GM12878 (cell line): ENCODE results near the gene NANOS1. TPM values are rescaled to one million over a fixed set of nuclear protein-coding genes. Genes with fewer than 3 reads are reported as not detected.

Source experiments
- ATAC-seq: fragments of 200-7000 bp; cut with Tn5 transposase; 3 replicates; pipeline ENCODE4 v1.9.1; 2020; ENCODE audit warnings: mild to moderate bottlenecking, moderate library complexity
- BruUV-seq: library from RNA; stranded (reverse); fragments of 400-500 nt; replicated peaks from 2 replicates; lab custom pipeline; 2021; lab: Mats Ljungman, UMichigan
- CTCF ChIA-PET: fragments of 300-600 bp; sonication (Branson Sonifier 250); formaldehyde crosslinking; extraction: SDS; loops from one replicate; lab custom pipeline; 2021; ENCODE audit warnings: inconsistent platforms; lab: Yijun Ruan, JAX
- POLR2A ChIA-PET: fragments of 350-600 bp; formaldehyde crosslinking; extraction: SDS; loops from one replicate; lab custom pipeline; 2021; ENCODE audit warnings: inconsistent platforms; lab: Charles Lee
- RAD21 ChIA-PET: fragments of 300-600 bp; sonication (Branson Sonifier 250); formaldehyde crosslinking; loops from one replicate; lab custom pipeline; 2023; ENCODE audit warnings: antibody characterized with exemption; ENCODE audit not compliant: unreplicated experiment; lab: Charles Lee
- SMC1A ChIA-PET: fragments of 300-600 bp; sonication (Branson Sonifier 250); formaldehyde crosslinking; loops from one replicate; lab custom pipeline; 2023; ENCODE audit not compliant: unreplicated experiment, uncharacterized antibody; lab: Charles Lee
- DNase-seq: peaks from one replicate; pipeline ENCODE4 v3.0.0-alpha.2; 2011; ENCODE audit warnings: low read depth, low spot score
- FAIRE-seq: peaks from 3 replicates; lab custom pipeline; 2011; peaks lifted over from hg19 to GRCh38; lab: Jason Lieb, UNC
- H2AFZ ChIP-seq: 2 replicates; pipeline ENCODE4 v1.6.0; 2011; ENCODE audit warnings: low read depth, low read length, control low read depth; ENCODE audit not compliant: control insufficient read depth
- H3K27ac ChIP-seq: 2 replicates; pipeline ENCODE4 v1.5.1; 2011; ENCODE audit warnings: control low read depth; ENCODE audit not compliant: control insufficient read depth, insufficient read depth
- H3K27me3 ChIP-seq, 2 experiments: replicated peaks in 1 of 2; 2 replicates each; pipeline versions ENCODE4 v1.6.0 to v1.6.1; 2011; ENCODE audit warnings: low read length in 1 of 2; ENCODE audit not compliant: control insufficient read depth in 2 of 2, insufficient read depth in 2 of 2
- H3K36me3 ChIP-seq, 2 experiments: 2 replicates each; pipeline ENCODE4 v1.5.1; 2011; ENCODE audit warnings: low read length in 1 of 2; ENCODE audit not compliant: control insufficient read depth in 2 of 2, insufficient read depth in 2 of 2
- H3K4me1 ChIP-seq: 2 replicates; pipeline ENCODE4 v1.6.1; 2011; ENCODE audit warnings: mild to moderate bottlenecking, low read length, moderate library complexity, mixed read lengths; ENCODE audit not compliant: control insufficient read depth, insufficient read depth
- H3K4me2 ChIP-seq: 2 replicates; pipeline ENCODE4 v1.6.0; 2011; ENCODE audit warnings: control low read depth; ENCODE audit not compliant: control insufficient read depth, insufficient read depth
- H3K4me3 ChIP-seq: fragments of 200-600 bp; sonication (generic); 2 replicates; pipeline ENCODE4 v1.5.1; 2016
- H3K79me2 ChIP-seq: 2 replicates; pipeline ENCODE4 v1.6.0; 2011; ENCODE audit warnings: low read length; ENCODE audit not compliant: control insufficient read depth, insufficient read depth
- H3K9ac ChIP-seq: 2 replicates; pipeline ENCODE4 v1.8.0; 2011; ENCODE audit warnings: low read length, control low read depth, mixed read lengths; ENCODE audit not compliant: control insufficient read depth, insufficient read depth
- H3K9me3 ChIP-seq: replicated peaks from 3 replicates; pipeline ENCODE4 v1.5.1; 2011; ENCODE audit warnings: mild to moderate bottlenecking, low read length; ENCODE audit not compliant: control insufficient read depth, insufficient read depth
- H4K20me1 ChIP-seq: 2 replicates; pipeline ENCODE4 v1.6.0; 2011; ENCODE audit not compliant: control insufficient read depth, insufficient read depth
- RB1 ChIP-seq: fragments of 450-650 bp; formaldehyde crosslinking; IDR thresholded peaks from 2 replicates; pipeline ENCODE4 v1.6.1; 2017; ENCODE audit warnings: mild to moderate bottlenecking, borderline replicate concordance
- WRNIP1 ChIP-seq: IDR thresholded peaks from 2 replicates; pipeline ENCODE4 v1.6.1; 2011; ENCODE audit warnings: low read depth, low read length, improper control_type of control experiment, borderline replicate concordance
- WGBS: methylation state at CpG from one replicate; pipeline ENCODE4 v1.1.6; 2016; ENCODE audit warnings: low lambda C conversion rate; ENCODE audit not compliant: insufficient replicate concordance, insufficient coverage; ENCODE audit errors: missing lambda C conversion rate; 5-methylcytosine and 5-hydroxymethylcytosine counted together
- in situ Hi-C: fragments of 300-500 bp; cut with MboI; formaldehyde crosslinking; loops from 9 replicates; pipeline ENCODE4 v1.14.3; 2018; ENCODE audit warnings: mixed read lengths
- intact Hi-C: fragments of 100-400 bp; cut with micrococcal nuclease; formaldehyde crosslinking; loops from one replicate; pipeline ENCODE4 v1.14.2; 2022; ENCODE audit not compliant: unreplicated experiment
- polyA plus RNA-seq, 11 experiments: library from polyadenylated mRNA; depleted of rRNA in 4 of 11; unstranded in 6 of 11; stranded (reverse) in 5 of 11; fragments of >200 nt; fragmentation: Nextera tagmentation in 4 of 11; fragmentation: Illumina TruSeq in 1 of 11; extraction: Ambion mirVana in 4 of 11; extraction: Trizol in 1 of 11; gene quantifications; 1 replicate in 1 of 11; 2 replicates in 10 of 11; pipeline versions ENCODE4 v1.2.1 to v1.2.3, GENCODE V29; 2011 to 2016; ENCODE audit warnings: inconsistent platforms in 2 of 11, missing spikeins in 2 of 11, low read depth in 1 of 11
- total RNA-seq, 4 experiments: library from RNA; depleted of rRNA in 3 of 4; stranded (reverse); fragments of >200 nt in 3 of 4; fragmentation: Illumina TruSeq in 1 of 4; extraction: Trizol in 1 of 4; gene quantifications; 2 replicates each; pipeline versions ENCODE4 v1.2.1 to v1.2.3, GENCODE V29; 2013 to 2021
- TF ChIP-seq, protein P1 (sequence below): fragments of 450-650 bp; IDR thresholded peaks from 2 replicates; pipeline ENCODE4 v1.6.1; 2017; ENCODE audit warnings: mild to moderate bottlenecking, moderate library complexity
- TF ChIP-seq, protein P2 (sequence below): fragments of 450-650 bp; IDR thresholded peaks from 2 replicates; pipeline ENCODE4 v1.6.1; 2017; ENCODE audit warnings: antibody characterized with exemption, mild to moderate bottlenecking, moderate library complexity

NANOS1 gene
- total and polyA plus RNA-seq, 10 of the 15 experiments (the other 5 are each of a cell fraction or from before 2014, with no cell fraction given): 0.03 to 0.55 (median 0.28) TPM; not detected in 2

DNA sequence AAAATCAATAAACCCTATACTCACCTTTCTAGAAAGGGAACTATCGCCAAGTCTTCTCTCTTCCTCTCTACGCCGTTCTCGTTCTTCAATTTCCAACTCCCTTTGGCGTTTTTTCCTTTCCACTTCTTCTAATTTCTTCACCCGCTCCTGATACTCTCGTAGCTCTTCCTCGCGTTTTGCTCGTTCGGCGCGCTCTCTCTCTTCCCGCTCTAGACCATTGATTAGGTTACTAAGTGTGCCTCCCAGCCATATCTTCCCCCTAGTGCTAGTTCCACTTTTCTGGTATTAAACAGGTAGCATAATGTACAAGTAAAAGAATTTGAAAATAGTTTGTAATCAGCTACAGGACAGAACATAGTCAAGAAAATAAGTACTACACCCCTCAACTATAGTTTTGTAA, 20.3 kb downstream of the NANOS1 start:
- BruUV-seq: no TSS peak
- Histone ChIP-seq H3K9ac (no peak overlapping the region), H3K4me3 (no peak overlapping the region), H3K79me2 (peaks cover 11% of the 10 kb centered on the region), H3K27me3 (no peaks in the 10 kb centered on the region), H3K4me2 (no peak overlapping the region), H3K27ac (no peak overlapping the region), H3K36me3 (peaks cover 26 to 57% of the 10 kb centered on the region in 2 experiments), H4K20me1 (no peaks in the 10 kb centered on the region; the same call in 1 of the 2 replicates), H2AFZ (no peak overlapping the region), H3K4me1 (no peaks in the 10 kb centered on the region; the same call in 1 of the 2 replicates)
- ChIA-PET POLR2A (interaction anchor here (0.6 to 1.0 kb wide), 3 partner anchors 10 to 440 kb away, joined by 3 to 4 read pairs (median 3); no protein-coding TSS in a partner anchor), RAD21 (no interaction called here), SMC1A (interaction anchor here (0.6 kb wide), 1 partner anchor 856 kb away, joined by 4 read pairs; no protein-coding TSS in a partner anchor), CTCF (no interaction called here)
- FAIRE-seq (no peak), DNase-seq (no peak)
- intact Hi-C loops: no loop called here
- 96% methylated on average over 14 of the region's 14 CpGs for whole genome bisulfite sequencing
- in situ Hi-C loops: no loop called here
- TF ChIP-seq RB1: no peak
- TF ChIP-seq, protein P1, sequence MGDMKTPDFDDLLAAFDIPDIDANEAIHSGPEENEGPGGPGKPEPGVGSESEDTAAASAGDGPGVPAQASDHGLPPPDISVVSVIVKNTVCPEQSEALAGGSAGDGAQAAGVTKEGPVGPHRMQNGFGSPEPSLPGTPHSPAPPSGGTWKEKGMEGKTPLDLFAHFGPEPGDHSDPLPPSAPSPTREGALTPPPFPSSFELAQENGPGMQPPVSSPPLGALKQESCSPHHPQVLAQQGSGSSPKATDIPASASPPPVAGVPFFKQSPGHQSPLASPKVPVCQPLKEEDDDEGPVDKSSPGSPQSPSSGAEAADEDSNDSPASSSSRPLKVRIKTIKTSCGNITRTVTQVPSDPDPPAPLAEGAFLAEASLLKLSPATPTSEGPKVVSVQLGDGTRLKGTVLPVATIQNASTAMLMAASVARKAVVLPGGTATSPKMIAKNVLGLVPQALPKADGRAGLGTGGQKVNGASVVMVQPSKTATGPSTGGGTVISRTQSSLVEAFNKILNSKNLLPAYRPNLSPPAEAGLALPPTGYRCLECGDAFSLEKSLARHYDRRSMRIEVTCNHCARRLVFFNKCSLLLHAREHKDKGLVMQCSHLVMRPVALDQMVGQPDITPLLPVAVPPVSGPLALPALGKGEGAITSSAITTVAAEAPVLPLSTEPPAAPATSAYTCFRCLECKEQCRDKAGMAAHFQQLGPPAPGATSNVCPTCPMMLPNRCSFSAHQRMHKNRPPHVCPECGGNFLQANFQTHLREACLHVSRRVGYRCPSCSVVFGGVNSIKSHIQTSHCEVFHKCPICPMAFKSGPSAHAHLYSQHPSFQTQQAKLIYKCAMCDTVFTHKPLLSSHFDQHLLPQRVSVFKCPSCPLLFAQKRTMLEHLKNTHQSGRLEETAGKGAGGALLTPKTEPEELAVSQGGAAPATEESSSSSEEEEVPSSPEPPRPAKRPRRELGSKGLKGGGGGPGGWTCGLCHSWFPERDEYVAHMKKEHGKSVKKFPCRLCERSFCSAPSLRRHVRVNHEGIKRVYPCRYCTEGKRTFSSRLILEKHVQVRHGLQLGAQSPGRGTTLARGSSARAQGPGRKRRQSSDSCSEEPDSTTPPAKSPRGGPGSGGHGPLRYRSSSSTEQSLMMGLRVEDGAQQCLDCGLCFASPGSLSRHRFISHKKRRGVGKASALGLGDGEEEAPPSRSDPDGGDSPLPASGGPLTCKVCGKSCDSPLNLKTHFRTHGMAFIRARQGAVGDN: no peak
- no peak for TF ChIP-seq WRNIP1
- TF ChIP-seq, protein P2, sequence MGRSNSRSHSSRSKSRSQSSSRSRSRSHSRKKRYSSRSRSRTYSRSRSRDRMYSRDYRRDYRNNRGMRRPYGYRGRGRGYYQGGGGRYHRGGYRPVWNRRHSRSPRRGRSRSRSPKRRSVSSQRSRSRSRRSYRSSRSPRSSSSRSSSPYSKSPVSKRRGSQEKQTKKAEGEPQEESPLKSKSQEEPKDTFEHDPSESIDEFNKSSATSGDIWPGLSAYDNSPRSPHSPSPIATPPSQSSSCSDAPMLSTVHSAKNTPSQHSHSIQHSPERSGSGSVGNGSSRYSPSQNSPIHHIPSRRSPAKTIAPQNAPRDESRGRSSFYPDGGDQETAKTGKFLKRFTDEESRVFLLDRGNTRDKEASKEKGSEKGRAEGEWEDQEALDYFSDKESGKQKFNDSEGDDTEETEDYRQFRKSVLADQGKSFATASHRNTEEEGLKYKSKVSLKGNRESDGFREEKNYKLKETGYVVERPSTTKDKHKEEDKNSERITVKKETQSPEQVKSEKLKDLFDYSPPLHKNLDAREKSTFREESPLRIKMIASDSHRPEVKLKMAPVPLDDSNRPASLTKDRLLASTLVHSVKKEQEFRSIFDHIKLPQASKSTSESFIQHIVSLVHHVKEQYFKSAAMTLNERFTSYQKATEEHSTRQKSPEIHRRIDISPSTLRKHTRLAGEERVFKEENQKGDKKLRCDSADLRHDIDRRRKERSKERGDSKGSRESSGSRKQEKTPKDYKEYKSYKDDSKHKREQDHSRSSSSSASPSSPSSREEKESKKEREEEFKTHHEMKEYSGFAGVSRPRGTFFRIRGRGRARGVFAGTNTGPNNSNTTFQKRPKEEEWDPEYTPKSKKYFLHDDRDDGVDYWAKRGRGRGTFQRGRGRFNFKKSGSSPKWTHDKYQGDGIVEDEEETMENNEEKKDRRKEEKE: no peak
- TF ChIP-seq, all 136 proteins: peak for 0
- H3K9me3 ChIP-seq: no peaks in the 10 kb centered on the region
- ATAC-seq: no peak
